ENCODE measurements around the gene MACC1.

DNA sequence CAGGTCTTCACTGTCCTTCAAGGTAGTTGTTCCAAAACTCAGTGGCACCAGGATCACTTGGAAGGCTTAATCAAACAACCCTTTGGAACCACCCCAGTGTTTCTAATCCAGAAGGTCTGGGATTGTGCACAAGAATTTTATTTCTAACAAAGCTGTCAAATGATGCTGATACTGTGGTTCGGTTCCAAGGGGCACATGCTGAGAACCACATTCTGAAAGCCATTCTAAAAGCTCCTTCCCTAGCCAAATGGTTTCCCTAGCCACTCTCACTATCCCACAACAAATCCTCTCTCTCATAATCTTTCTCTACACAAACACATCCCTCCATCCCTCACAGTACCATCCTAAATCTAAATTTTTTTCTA is 52.1 kb downstream of the MACC1 start:
- TF ChIP-seq ZNF274 (IDR thresholded peaks at IDR 0.05; ENCODE audit: low read depth, low read length) (no peak), SUZ12 (IDR thresholded peaks at IDR 0.05; ENCODE audit: extremely low read depth, insufficient read depth, insufficient read length) (no peak)

All from NT2/D1 (cell line).